Activated CD8-positive, alpha-beta memory T cell treated with anti-CD3 and anti-CD28 coated beads, Interleukin-2, amount 50 U/mL, for 24 hours (primary cell): ENCODE data around the gene TMEM94.
"Not testable (repeated sequence)": the region's sequence is repeated elsewhere in the genome, so short reads cannot be mapped to it uniquely, and the experiment has no call there.

Experiments used
- DNase-seq: peaks from one replicate; pipeline ENCODE4 v3.0.0-alpha.2; 2020; ENCODE audit errors: extremely low read depth

The TMEM94 gene

DNA sequence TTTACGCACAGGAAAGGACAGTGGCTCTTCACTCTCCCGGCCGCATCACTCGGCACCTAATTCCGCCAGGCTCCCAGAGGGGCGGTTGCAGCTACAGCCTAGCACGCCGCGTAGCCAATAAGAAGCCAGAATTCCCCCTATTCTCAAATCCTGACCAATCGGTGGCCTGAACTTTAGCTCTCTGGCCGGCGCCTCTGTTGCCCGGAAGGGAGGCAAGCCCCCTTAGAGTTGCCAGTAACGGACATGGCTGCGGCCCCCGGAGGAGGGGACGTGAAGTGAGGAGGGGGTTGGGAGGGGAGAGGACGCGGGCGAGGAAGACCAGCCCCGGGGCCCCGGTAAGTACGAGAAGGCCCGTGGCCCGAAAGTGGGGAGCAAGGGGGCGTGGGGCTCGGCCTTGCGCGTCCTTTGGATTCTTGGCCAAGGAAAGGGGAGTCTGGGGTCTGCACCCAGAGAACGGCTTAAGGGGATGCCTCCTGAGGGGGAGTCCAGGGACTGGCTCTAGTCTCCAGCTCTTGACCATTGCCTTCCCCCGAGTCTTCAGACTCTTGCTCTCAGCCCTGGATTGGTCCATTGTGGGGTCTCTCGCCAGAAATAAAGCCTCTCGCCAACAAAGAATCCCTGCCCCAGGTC lies at the start of gene TMEM94:
TSS of gene TMEM94 (plus strand) at position 219 of the 630 bp plus-strand sequence. CDS start 15,271 bp downstream, outside the sequence.
- peak; percentile 81 for DNase-seq

DNA sequence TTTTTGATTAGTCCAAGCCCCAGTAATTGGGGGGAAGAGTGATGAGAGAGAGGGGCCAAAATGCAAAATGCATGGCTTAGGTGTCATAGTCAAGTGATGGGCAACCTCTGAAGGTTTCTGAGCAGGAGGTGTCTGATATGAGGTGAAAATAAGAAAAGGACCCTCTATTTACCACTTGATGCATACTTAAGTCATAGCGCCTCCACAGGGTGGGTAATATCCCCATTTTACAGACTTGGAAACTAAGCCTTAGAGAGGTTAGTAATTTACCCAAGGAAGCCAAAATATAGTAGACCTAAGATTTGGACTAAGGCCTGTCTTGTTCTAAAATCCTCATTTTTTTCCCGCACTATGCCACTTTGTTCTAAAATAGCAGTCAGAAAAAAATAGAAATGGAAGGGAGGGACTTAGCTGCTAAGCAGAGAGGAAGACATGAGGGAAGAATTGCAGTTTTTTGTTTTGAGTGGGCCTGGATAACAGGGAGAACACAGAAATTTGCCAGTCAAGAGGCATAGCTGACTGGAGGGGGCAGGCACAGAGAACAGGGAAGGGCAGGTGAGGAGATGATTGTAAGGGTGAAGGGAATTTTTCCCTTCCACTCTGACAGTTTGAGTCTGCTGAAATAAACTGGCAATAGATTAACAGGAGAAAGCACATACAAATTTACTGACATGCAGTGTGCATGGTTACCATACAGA lies 48.6 kb upstream of the TMEM94 start:
- DNase-seq = no peak

DNA sequence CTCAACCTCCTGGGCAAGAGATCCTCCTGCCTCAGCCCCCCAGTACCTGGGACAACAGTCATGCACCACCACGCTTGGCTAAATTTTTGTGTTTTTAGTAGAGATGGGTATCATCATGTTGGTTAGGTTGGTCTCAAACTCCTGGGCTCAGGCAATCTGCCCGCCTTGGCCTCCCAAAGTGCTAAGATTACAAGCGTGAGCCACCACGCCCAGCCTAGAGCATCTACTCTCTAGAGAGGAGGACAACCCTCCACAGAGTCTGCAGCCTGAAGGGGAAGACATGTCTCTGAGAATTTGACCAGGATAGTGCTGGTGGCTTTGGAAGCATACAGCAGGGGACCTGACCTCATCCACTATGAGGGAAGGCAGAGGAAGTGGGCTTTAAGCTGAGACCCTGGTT lies 46.3 kb upstream of the TMEM94 start:
- DNase-seq = no peak

DNA sequence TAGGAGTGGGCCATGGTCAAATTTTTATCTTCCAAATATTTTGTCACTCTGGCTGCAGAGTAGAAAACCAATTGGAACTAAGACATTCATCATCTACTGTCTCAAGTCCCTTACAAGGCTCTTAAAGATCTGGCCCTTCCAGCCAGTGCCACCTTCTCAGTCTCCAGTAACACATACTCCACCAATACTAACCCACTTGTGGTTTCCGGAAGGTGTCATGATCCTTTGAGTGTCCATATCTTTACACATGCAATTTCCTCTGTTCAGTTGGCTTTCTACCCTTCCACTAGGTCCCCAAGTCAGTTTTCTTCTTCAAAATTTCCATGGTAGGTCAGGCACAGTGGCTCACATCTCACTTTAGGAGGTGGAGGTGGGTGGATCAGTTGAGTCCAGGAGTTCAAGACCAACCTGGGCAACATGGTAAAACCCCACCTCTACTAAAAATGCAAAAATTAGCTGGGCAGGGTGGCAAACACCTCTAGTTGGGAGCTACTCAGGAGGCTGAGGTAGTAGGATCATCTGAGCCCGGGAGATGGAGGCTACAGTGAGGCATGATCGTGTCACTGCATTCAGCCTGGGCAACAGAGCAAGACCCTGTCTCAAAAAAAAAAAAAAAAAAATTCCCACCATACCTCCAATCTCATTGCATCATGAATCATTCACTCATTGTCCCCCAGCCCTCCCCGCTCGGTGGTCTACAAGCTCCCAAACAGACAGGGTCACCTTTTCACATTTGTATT lies 44.9 kb upstream of the TMEM94 start:
- no peak for DNase-seq

DNA sequence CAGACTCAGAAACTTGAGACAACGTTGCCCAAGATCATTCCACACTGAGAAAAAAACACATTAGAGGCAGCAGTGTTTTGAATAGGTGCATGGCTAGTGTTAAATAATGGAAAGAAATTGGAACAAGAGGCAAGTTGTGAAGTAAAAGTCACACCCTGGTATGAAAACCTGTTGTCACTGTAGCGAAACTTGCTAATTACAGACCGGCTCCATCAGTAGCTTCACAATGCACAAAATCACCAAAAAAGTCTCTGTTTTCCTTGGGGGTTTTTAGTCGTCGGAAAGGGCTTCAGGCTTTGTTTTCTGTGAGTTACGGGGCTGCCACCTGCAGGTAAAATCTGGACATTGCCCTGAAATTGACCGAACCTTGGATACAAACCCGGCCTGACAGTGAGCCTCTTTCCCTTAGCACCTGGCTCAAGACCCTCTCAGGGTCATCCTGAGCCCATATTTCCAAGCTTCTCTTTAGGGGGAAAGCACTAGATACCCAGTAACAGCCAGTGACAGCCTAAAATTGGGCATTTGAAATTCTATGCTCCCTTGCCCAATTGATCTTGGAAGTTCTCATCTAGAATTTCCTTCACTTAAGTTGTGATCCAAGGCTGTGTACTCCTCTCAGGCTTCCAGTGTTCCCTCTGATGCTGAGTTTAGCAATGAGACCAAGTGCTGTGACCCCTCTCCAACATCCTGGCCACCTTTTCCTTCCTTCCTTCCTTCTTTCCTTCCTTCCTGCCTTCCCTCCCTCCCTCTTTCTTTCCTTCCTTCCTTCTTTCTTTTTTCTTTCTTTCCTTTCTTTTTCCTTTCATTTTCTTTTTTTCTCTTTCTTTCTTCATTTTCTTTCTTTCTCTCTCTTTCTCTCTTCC lies 43.7 kb upstream of the TMEM94 start:
- DNase-seq = no peak

DNA sequence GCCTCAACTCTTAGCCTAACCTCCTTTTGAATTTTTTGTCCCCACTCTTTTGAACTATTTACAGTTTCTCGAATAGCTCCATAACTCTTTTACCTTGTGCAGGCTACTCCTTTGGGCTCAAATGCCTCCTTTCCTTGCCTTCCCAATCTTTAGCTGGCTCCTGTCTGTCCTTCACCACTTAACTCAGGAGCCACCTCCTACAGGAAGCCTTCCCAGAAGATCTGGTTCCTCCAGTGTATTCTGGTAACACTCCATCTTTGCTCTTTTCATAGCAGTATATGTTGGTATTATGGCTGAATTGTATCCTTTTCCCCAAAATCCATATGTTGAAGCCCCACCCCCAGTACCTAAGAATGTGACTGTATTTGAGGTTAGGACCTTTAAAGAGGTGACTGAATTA lies 41.9 kb upstream of the TMEM94 start:
- DNase-seq = no peak

DNA sequence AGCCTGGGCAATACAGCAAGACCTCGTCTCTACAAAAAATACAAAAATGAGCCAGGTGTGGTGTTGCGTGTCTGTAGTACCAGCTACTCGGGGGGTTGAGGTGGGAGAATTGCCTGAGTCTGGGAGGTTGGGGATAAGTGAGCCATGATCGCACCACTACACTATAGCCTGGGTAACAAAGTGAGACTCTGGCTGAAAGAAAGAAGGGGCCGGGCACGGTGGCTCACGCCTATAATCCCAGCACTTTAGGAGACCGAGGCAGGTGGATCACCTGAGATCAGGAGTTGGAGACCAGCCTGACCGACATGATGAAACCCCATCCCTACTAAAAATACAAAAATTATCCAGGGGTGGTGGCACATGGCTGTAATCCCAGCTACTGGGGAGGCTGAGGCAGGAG lies 40.4 kb upstream of the TMEM94 start:
- DNase-seq = no peak

DNA sequence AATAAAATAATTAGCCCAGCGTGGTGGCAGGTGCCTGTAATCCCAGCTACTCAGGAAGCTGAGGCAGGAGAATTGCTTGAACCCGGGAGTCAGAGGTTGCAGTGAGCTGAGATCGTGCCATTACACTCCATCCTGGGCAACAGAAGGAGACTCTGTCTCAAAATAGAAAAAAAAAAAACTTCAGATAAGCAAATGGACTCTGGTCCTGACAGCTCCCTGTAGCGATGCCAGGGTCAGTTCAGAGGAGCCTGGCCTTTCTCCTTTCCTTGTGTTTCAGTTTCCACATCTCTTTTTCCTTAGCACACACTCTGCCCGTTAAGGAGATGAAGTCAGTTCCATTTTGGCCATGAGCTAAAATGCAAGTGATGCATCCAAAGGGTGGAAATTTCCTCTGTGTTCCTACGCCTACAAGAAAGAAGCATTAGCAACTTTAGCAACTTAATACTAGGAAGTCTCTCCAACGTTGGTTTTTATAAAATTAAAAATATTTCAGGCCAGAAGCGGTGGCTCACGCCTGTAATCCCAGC lies 39.3 kb upstream of the TMEM94 start:
- no peak for DNase-seq

DNA sequence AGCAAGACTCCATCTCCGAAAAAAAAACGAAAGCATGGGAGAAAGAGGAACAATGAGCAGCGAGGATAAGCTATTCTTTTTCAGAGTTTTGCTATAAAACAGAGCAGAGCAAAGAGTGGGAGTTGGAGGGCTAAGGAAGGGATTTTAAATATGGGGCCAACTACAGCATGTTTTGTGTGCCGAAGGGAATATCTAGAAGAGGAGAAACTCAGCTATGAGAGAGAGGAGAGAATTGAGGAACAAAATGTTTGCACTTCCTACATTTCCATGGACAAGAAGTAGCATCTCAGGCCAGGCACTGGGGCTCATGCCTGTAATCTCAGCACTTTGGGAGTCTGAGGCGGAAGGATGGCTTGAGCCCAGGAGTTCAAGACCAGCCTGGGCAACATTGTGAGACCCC lies 37.9 kb upstream of the TMEM94 start:
- no peak for DNase-seq

DNA sequence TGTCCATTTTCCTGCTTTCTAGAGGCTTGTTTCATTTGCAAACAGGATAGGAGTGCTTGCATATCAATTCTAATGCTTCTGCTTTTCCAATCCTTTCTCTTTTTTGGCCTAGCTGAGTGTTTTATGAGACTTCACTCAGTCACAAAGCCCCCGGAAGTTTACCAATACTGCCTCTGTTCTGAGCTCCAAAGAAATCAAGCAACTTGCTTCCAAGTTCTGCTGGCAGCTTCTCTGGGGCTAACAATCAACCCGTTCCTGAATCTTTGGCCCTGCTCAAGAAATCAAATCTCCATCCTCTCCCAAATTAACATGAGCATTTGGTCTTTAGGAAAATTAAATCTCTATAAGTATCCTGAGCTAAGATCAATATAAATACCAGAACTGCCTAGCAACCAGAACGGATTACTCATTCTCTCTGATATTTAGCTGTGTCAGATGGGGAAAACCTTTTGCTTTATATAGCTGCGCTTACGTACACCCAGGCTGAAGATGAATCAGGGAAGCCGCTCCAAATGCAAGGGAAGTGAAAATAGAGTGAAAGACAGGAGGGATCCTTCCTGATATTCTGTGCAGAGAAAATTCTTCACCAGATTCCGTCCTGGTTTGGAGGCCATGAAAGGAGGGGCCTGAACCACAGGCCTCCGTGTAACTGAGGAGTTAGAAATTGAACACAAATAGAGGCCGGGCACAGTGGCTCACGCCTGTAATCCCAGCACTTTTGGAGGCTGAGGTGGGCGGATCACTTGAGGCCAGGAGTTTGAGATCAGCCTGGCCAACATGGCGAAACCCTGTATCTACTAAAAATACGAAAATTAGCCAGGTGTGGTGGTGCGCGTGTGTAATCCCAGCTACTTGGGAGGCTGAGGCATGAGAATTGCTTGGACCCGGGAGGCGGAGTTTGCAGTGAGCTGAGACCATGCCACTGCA lies 27.6 kb upstream of the TMEM94 start:
- no peak for DNase-seq

DNA sequence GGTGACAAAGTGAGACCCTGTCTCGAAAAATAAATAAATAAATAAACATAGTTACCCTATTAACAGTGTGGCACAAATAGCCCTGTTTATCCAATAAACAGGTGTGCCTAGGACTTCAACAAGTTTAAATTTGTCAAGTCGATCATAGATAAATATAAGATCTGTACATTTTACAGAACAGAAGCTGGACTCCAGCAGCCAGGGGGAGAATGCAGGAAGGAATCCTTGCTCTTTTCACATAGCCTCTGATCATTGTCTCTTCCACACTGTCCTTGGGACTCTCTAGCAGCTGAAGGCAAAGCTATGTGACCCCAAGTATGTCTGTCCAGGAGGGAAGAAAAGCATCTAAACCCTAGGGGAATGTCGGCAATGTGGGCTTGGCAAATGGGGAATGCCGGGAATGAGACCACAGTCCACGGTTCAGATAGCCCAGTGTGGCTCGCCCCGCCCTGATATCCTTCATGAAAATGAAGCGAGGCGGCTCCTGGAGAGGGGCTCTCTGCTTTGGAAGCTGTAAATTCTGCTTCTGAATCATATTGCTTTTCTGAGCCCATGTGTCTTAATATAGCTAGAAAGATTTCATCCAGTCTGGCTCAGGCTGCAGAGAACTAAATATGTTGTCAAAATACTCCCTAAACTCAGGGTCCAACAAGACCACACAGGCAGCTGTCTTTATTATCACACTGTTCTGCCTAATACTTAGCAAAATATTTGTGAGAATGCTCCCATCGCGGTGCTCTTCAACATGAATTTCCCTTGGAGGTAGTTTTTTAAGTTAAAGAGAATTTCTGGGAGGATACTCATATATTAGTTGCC lies 26.1 kb upstream of the TMEM94 start:
- no peak for DNase-seq

DNA sequence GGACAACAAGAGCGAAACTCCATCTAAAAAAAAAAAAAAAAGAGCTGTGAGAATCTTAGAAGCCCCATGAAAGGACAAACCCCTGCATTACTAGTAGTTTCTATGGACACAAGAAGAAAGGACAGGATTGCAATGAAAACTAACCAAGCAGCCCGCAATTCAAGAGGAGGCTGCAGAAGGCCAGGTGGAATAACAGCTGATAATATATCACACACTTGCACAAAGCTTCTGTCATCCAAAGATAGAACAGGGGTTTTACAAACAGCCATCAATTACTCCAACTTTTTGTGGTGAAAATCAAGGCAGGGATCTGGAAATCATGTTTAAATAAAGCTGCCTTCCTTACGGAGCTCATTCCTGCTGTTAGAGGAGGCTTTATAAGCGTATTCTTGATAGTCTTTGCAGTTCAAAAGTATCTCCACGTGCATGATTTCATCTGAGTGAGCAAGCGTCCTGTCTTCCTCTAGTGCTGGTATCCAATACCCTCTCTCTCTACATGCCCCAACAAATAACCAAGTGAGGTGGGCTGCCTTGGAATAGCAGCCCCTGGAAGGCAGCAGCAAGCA lies 23.1 kb upstream of the TMEM94 start:
- no peak for DNase-seq

DNA sequence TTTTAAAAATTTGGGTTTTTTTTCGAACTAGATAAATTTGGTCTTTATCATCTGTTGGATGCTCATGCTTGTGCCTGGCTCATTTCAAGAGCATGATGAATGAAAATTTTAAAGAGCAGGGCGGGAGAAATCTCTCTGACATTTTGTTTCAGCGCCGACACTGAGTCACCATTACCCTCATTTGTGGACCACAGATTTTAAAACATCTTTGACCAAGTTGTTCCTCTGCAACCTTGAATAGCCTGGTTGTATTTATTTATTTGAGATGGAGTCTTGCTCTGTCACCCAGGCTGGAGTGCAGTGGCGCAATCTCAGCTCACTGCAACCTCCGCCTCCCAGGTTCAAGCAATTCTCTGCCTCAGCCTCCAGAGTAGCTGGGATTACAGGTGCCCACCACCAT lies 22.0 kb upstream of the TMEM94 start:
- not testable (repeated sequence) for DNase-seq

DNA sequence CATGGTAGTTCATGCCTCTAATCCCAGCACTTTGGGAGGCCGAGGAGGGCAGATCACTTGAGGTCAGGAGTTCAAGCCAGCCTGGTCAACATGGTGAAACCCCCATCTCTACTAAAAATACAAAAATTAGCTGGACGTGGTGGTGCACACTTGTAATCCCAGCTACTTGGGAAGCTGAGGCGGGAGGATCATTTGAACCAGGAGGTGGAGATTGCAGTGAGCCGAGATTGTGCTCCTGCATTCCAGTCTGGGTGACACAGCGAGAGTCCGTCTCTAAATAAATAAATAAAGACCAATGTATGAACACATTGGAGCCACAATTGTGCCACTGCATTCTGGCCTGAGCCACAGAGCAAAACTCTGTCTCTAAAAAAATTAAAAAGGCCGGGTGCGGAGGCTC lies 19.0 kb upstream of the TMEM94 start:
- not testable (repeated sequence) for DNase-seq

DNA sequence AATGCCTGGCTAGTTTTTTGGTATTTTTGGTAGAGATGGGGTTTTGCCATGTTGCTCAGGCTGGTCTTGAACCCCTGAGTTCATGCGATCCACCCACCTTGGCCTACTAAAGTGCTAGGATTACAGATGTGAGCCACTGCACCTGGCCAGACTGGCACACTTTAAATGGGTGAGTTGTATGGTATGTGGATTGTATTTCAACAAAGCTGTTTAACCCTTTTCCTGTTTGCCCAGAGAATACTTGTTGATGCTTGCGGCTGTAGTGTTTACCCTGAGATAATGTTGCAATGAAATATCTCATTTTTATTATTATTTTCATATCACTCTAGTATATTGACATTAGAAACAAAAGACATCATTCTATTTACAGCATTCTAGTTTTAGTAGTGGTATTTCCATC lies 17.1 kb upstream of the TMEM94 start:
- DNase-seq = no peak

DNA sequence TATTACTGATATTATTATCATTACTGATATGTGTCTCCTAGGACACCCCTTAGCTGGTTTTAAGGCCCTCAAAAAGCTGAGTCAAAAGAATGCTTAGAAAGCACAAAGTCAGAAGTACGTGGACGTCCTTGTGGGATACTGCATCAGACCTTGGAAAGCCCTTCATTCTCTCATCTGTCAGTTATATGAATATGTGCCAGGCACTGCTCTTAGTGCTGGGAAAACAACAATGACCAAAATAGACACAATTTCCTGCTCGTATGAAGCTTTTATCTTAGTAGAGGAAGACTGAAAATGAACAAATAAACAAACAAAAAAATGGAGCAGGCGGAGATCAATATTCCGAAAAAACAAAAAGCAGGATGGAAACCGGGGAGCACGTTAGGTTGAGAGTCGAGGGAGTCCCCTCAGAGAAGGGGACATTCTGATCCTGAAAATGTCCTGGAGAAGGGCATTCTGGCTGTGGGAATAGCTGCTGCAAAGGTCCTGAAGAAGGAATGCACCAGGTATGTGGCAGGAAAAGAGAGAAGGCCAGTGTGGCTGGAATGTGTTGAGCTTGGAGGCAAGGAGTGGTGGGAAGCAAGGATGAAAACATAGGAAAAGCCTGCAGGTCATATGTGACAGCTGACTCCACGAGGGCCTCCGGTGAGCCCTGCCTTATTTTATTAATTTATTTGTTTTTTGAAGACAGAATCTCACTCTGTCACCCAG lies 15.5 kb upstream of the TMEM94 start:
- no peak for DNase-seq

DNA sequence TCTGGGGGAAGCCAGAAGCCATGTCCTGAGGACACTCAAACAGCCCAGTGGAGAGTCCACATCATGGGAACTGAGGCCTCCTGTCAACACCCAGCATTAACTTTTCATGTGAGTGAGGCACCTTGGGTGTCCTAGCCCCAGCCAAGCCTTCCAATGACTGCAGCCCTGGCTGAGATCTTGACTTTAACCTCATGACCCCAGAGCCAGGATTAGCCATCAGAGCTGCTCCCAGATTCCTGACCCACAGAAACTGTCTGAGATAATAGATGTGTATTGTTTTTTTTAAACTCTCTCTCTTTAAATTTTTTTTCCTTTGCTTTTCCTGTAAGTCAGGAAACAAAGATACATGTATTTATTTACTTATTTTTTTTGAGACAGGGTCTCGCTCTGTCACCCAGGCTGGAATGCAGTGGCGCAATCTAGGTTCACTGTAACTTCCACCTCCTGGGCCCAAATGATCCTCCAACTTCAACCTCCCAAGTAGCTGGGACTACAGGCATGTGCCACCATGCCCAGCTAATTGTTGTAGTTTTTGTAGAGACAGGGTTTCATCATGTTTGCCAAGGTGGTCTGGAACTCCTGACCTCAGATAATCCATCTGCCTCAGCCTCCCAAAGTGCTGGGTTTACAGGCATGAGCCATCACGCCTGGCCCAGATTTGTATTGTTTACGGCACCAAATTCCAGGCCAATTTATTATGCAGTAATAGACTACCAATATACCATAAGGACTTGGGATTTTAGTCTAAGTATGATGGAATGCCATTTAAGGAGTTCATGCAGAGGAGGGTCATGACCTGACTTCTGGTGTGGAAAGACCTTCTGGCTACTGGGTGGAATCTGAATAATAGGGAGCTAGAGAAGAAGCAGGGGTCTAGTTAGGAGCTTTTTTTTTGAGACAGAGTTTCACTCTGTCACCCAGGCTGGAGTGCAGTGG lies 14.0 kb upstream of the TMEM94 start:
- no peak for DNase-seq

DNA sequence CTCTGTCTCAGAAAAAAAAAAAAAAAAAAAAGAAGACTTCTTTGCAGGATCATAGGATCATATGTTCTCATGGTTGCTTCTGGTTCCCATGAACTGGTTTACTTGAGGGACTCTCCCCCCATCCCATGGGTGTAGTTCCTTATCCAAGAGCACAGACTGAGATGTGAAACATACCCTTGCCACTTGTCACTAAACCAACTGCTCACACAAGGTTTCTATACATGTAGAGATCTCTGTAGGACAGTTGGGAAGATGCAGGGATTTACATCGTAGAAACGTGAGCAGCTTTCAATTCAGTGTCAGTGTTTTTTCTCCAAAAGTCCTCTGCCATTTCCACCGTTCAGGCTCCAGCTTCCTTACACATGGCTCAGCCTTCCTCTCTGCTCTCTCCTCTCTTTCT lies 11.1 kb upstream of the TMEM94 start:
- no peak for DNase-seq
